Measurements from ENCODE around the gene RAB42. TPM values are rescaled to one million over a fixed set of nuclear protein-coding genes. Genes with fewer than 3 reads are reported as not detected.
"Not testable (repeated sequence)": the region's sequence is repeated elsewhere in the genome, so short reads cannot be mapped to it uniquely, and the experiment has no call there.

The RAB42 gene
- total RNA-seq, 1 donor from 2014 or later: 1.1 TPM

DNA sequence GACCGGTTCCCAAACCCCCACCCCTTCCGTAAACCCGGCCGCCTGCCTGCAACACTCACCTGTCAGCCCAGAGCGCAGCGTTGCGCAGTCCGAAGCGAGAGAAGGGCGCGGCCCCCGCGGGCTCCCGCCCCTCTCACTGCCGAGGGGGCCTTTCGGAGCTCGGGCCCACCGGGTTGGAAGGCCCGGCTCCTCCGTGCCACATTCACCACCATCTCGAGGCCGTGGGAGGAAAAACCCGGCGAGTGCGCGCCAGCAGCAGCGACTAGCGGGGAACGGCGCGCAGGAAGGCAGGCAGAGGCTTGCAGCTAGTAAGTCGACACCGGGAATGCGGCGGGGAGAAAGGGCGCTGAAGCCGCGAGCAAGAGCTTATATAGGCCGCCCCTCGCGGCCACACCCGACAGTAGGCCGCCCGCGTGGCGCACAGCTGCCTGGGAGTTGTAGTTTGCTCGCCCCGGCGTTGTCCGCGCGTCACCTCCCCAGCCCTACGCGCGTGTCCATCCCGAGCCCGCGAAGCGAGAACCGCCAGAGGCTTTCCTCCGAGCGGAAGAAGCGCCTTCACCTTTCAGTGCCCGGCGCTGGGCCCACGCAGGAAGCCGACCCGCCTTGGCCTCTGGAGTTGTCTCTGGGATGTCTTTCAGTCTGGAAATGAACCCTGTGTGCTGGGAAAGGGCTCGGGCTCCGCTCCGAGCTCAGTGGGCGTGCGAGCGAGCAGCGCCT lies 10.4 kb upstream of the RAB42 start:
- intact Hi-C loops (cut with DNase I): loop anchor here (1.0 to 5.0 kb wide), 5 partner anchors 29 to 209 kb away; partner anchors contain the start of genes GMEB1, RCC1 and TRNAU1AP
- peak; percentile 96 for DNase-seq (ENCODE audit: low spot score)

DNA sequence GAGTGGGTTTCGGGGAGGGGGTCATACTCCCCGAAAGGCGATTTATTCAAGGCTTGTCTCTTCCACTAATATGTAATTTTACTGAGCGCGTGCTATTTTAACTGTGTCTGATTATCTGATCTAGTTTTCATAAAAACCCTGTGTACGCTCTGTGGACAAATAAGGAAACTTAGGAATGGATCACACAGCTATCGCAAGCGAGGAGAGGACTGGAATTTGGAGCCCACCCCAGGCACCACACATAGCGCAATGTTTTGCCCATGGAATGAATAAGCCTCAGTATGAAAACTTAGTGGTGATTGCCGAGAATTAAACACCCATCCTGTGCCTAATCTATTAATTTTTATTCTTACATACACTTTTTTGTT lies 9.8 kb upstream of the RAB42 start:
- DNase-seq (ENCODE audit: low spot score): no peak
- intact Hi-C loops (cut with DNase I): loop anchor here (5.0 kb wide), 2 partner anchors 85 to 210 kb away; partner anchors contain the start of gene GMEB1

DNA sequence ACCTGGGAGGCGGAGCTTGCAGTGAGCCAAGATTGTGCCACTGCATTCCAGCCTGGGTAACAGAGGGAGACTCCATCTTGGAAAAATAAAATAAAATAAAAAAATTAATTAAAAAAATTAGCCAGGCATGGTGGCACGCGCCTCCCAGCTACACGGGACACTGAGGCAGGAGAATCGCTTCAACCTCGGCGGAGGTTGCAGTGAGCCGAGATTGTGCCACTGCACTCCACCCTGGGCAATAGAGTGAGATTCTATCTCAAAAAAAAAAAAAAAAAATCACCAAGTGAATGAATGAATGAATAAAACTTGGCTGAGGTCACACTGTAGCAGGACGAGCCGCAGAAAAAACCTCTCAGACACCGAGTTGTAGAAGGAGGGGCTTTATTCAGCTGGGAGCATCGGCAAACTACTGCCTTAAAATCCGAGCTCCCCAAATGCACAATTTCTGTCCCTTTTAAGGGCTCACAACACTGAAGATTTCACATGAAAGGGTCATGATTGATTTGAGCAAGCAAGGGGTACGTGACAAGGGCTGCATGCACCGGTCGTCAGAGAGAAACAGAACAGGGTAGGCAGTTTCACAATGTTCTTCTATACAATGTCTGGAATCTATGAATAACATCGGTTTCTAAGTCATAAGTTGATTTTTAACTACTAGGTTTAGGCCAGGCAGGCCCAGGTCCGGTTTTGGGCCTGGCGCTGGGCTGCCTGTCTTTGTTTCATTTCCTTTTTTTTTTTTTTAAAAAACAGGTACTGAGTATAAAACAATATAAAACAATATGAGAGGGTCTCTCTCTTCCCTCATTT lies 5.3 kb upstream of the RAB42 start:
- intact Hi-C loops (cut with DNase I); DNase-seq (ENCODE audit: low spot score): not testable (repeated sequence)

GRCh38 chr1:28592321-28593071 lies 431 bp downstream of the RAB42 start:
- DNase-seq (ENCODE audit: low spot score): no peak
- intact Hi-C loops (cut with DNase I): no loop called here

GRCh38 chr1:28593988-28594356 lies 1.9 kb downstream of the RAB42 start:
- DNase-seq (ENCODE audit: low spot score); intact Hi-C loops (cut with DNase I): not testable (repeated sequence)

GRCh38 chr1:28594686-28595411 lies 2.8 kb downstream of the RAB42 start:
- intact Hi-C loops (cut with DNase I); DNase-seq (ENCODE audit: low spot score): not testable (repeated sequence)

DNA sequence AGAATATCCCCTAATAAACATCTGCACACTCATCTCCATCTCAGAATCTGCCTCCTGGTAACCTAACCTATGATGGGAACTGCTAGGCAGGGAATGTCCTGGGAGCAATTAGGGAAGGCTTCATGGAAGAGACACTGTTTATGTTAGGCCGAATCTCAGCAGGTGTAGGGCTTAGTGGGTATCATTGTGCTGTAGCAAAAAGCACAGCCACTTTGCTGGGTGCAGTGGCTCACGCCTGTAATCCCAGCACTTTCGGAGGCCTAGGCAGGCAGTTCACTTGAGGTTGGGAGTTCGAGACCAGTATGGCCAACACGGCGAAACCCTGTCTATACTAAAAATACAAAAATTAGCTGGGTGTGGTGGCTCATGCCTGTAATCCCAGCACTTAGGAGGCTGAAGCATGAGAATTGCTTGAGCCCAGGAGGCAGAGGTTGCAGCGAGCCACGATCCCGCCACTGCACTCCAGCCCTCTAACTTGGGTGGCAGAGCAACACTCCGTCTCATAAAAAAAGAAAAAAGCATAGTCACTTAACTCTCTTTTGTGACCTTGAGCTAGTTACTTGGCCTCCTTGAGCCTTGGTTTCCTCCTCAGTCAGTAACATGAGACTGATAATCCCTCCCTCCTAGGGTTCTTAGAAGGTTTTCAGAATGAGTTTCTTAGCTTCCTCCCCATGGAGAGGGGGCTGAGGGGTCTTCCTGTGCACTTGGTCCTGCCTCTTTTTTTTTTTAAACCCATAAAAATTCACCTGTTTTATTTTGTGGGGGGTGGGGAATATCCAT lies 3.5 kb downstream of the RAB42 start:
- intact Hi-C loops (cut with DNase I): no loop called here

GRCh38 chr1:28596276-28596675 lies 4.2 kb downstream of the RAB42 start:
- intact Hi-C loops (cut with DNase I); DNase-seq (ENCODE audit: low spot score): not testable (repeated sequence)

More for the DNA sequence above, 3.5 kb downstream of the RAB42 start:
- no peak for DNase-seq (ENCODE audit: low spot score)

GRCh38 chr1:28601696-28602095 lies 9.6 kb downstream of the RAB42 start:
- intact Hi-C loops (cut with DNase I): loop anchor here (5.0 kb wide), 1 partner anchor 354 kb away; no protein-coding TSS in a partner anchor
- no peak for DNase-seq (ENCODE audit: low spot score)

DNA sequence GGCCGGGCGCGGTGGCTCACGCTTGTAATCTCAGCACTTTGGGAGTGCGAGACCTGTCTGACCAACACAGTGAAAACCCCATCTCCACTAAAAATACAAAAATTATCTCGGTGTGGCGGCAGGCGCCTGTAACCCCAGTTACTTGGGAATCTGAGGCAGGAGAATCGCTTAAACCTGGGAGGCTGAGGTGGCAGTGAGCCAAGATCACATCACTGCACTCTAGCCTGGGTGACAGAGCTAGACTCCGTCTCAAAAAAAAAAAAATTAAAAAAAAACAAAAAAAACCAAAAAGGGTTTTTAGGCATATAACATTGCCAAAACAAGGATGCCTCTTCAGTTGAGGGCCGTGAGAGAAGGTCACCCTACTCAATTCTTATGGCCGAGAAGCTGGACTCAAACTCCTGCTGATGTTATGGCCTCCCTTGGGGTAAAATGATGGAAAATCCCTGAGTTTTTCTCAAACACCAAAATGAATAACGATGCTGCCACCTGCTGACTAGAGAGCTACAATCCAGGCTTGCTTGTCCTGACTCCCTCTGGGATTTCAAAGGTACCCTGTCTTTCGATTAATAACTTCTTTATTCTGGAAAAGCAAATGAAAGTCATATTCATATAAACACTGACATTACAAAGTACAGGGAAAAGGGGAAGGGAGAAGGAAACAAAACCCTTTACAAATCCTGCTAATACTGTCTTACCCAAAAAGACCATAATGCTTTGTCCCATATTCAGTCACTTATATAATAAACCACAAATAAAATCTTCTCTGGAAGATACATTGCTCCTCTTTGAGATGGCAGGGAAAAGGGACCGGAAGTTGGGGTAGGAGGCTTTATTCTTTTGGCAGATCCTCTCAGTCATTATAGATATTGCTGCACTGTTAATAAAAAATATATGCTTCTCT lies 10.7 kb downstream of the RAB42 start:
- DNase-seq (ENCODE audit: low spot score): no peak
- intact Hi-C loops (cut with DNase I): loop anchor here (1.0 to 5.0 kb wide), 2 partner anchors 85 to 355 kb away; no protein-coding TSS in a partner anchor

DNA sequence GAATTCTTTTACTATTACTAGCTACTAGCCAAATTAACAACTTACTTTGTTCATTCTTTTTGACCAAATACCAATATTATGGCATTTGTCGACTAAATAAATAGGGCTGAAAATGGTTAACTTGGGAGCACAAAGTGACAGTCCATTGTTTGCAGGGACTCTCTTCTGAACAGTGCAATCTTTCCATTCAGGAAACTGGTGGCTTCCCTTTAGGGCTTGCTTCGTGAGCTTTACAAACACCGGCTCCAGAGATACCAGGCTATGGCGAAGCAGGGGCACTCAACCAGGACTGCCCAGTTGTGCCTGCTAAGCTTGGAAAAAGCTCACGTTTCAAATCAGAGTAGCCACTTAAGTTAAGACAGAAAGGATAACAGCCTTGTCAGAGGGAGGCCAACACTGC lies 12.3 kb downstream of the RAB42 start:
- intact Hi-C loops (cut with DNase I): loop anchor here (5.0 kb wide), 1 partner anchor 357 kb away; no protein-coding TSS in a partner anchor
- no peak for DNase-seq (ENCODE audit: low spot score)

- intact Hi-C loops (cut with DNase I): loop anchor here (5.0 kb wide), 1 partner anchor 358 kb away; no protein-coding TSS in a partner anchor
Observed at GRCh38 chr1:28604962-28605361, 12.9 kb downstream of the RAB42 start.

DNA sequence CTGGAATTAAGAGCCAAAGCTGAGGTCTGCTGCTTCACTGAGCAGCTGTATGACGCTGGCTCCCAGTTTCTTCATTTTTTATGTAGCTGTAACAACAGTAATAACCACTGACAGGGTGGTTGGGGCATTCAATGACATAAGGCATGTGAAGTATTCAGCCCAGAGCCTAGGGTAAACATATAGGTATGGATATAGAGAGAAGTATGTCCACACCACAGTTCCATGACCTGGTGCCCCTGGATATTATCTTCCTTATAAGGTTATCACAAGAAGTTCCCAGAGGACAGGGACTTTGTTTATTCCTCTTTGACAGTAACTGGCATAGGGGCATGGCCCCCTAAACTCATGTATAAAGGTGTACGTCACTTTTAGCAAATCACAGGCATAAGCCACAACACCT lies 14.7 kb downstream of the RAB42 start:
- intact Hi-C loops (cut with DNase I): no loop called here
- no peak for DNase-seq (ENCODE audit: low spot score)

More at GRCh38 chr1:28604962-28605361, 12.9 kb downstream of the RAB42 start:
- no peak for DNase-seq (ENCODE audit: low spot score)

GRCh38 chr1:28613175-28613574 lies 21.1 kb downstream of the RAB42 start:
- intact Hi-C loops (cut with DNase I): no loop called here
- DNase-seq (ENCODE audit: low spot score): no peak

- no peak for DNase-seq (ENCODE audit: low spot score)
- intact Hi-C loops (cut with DNase I): no loop called here
Observed at GRCh38 chr1:28631713-28632112, 39.6 kb downstream of the RAB42 start.

GRCh38 chr1:28632560-28632959 lies 40.5 kb downstream of the RAB42 start:
- no peak for DNase-seq (ENCODE audit: low spot score)
- intact Hi-C loops (cut with DNase I): no loop called here

DNA sequence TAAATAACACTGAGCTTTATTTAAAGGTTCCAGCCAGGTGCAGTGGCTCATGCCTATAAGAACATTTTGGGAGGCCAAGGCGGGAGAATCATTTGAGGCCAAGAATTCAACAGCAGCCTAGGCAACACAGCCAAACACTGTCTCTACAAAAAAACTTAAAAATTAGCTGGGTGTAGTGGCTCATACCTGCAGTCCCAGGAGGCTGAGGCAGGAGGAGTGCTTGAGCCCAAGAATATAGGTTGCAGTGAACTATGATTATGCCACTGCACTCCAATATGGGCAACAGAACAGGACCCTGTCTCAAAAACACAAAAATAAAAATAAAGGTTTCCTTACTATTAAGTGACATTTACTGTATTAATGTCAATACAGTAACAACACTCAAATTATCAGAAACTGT lies 48.7 kb downstream of the RAB42 start:
- intact Hi-C loops (cut with DNase I): loop anchor here (5.0 to 10.0 kb wide), 2 partner anchors 234 to 542 kb away; partner anchors contain the start of gene SRSF4
- no peak for DNase-seq (ENCODE audit: low spot score)

Data from cardiac septum (tissue), 1 donor.